CD8-positive, alpha-beta memory T cell (primary cell): Measurements from ENCODE around the gene SRRM5. TPM values are rescaled to one million over a fixed set of nuclear protein-coding genes. Genes with fewer than 3 reads are reported as not detected.
"Not testable (repeated sequence)": the region's sequence is repeated elsewhere in the genome, so short reads cannot be mapped to it uniquely, and the experiment has no call there.

Experiments
- CTCF ChIA-PET: fragments of 350-600 bp; sonication (Branson Sonifier 250); formaldehyde crosslinking; loops from one replicate; lab custom pipeline; 2021; ENCODE audit warnings: antibody characterized with exemption; lab: Charles Lee
- POLR2A ChIA-PET: fragments of 350-600 bp; sonication (Branson Sonifier 250); formaldehyde crosslinking; loops from one replicate; lab custom pipeline; 2021; ENCODE audit warnings: antibody characterized with exemption; lab: Charles Lee
- DNase-seq, 5 donors: peaks; one replicate each; pipeline versions ENCODE4 v3.0.0 to v3.0.0-alpha.2; 2020 to 2022; ENCODE audit warnings: mixed read lengths in 1 of 5
- H3K27ac ChIP-seq: one replicate; pipeline ENCODE4 v1.7.0; 2013; ENCODE audit warnings: low read depth, mild to moderate bottlenecking, low read length, moderate library complexity
- H3K27me3 ChIP-seq: 2 replicates; pipeline ENCODE4 v1.7.0; 2013; ENCODE audit warnings: low read length, mild to moderate bottlenecking; ENCODE audit not compliant: insufficient read depth, poor library complexity, severe bottlenecking
- H3K36me3 ChIP-seq: 2 replicates; pipeline ENCODE4 v1.7.0; 2013; ENCODE audit warnings: mild to moderate bottlenecking, low read length, moderate library complexity; ENCODE audit not compliant: insufficient read depth
- H3K4me1 ChIP-seq: 2 replicates; pipeline ENCODE4 v1.7.0; 2013; ENCODE audit warnings: mild to moderate bottlenecking, low read length, moderate library complexity; ENCODE audit not compliant: insufficient read depth
- H3K4me3 ChIP-seq: 2 replicates; pipeline ENCODE4 v1.7.0; 2013; ENCODE audit warnings: mild to moderate bottlenecking, low read length
- H3K9me3 ChIP-seq: 2 replicates; pipeline ENCODE4 v1.7.0; 2013; ENCODE audit warnings: mild to moderate bottlenecking, low read length
- H3K27ac Mint-ChIP-seq, 8 donors: one replicate each; pipeline ENCODE4 v1.8.0; 2020 to 2021; ENCODE audit warnings: mixed read lengths in 8 of 8, mild to moderate bottlenecking in 6 of 8, inconsistent platforms in 3 of 8, moderate library complexity in 3 of 8
- H3K27me3 Mint-ChIP-seq, 2 donors: one replicate each; pipeline ENCODE4 v1.8.0; 2020 to 2021; ENCODE audit warnings: mixed read lengths in 2 of 2, mild to moderate bottlenecking in 1 of 2, moderate library complexity in 1 of 2
- H3K36me3 Mint-ChIP-seq, 3 donors: one replicate each; pipeline ENCODE4 v1.8.0; 2020 to 2021; ENCODE audit warnings: mixed read lengths in 3 of 3, inconsistent platforms in 1 of 3, mild to moderate bottlenecking in 1 of 3
- H3K4me1 Mint-ChIP-seq, 3 donors: one replicate each; pipeline ENCODE4 v1.8.0; 2020 to 2021; ENCODE audit warnings: mixed read lengths in 3 of 3, inconsistent platforms in 1 of 3, mild to moderate bottlenecking in 1 of 3
- H3K4me3 Mint-ChIP-seq, 7 donors: one replicate each; pipeline ENCODE4 v1.8.0; 2020 to 2021; ENCODE audit warnings: mixed read lengths in 7 of 7, mild to moderate bottlenecking in 6 of 7, moderate library complexity in 4 of 7, inconsistent platforms in 2 of 7
- H3K9me3 Mint-ChIP-seq, 5 donors: one replicate each; pipeline ENCODE4 v1.8.0; 2020 to 2022; ENCODE audit warnings: mixed read lengths in 5 of 5, mild to moderate bottlenecking in 3 of 5, moderate library complexity in 2 of 5, inconsistent platforms in 1 of 5
- polyA plus RNA-seq: library from polyadenylated mRNA; unstranded; fragments of 300-500 nt; fragmentation: Illumina TruSeq; gene quantifications from one replicate; pipeline ENCODE4 v1.2.3, GENCODE V29; 2021
- total RNA-seq, 2 experiments: library from RNA; stranded (reverse); gene quantifications; one replicate each; pipeline ENCODE4 v1.2.3, GENCODE V29; 2021

SRRM5 gene
- total and polyA plus RNA-seq, 3 experiments from 2014 or later = 0.24 to 0.58 (median 0.26) TPM

DNA sequence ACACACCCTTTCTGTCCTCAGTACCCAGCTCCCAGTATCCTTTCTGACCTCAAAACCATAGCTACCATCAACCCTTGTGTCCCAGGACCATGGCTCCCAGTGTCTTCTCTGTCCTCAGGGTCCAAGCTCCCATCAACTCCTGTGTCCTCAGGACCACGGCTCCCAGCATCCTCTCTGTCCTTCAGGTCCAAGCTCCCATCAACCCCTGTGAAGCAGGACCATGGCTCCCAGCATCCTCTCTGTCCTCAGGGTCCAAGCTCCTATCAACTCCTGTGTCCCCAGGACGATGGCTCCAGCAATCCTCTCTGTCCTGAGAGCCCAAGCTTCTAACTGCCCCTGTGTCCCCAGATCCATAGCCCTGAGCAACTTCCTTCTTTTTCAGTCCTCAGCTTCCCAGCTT, 29.4 kb downstream of the SRRM5 start:
- DNase-seq = no peak
- no peaks in the 10 kb centered on the region for H3K36me3 ChIP-seq
- H3K4me1 ChIP-seq = peaks cover 12% of the 10 kb centered on the region
- CTCF ChIA-PET = no interaction called here
- H3K27ac Mint-ChIP-seq = peak overlapping the region in 2 of 8 donors; percentile 22 to 64
- peaks cover 15% of the 10 kb centered on the region for H3K27me3 ChIP-seq
- no peak overlapping the region for H3K4me3 ChIP-seq
- H3K9me3 Mint-ChIP-seq = peaks cover 0 to 3% (median 0%) of the 10 kb centered on the region in 5 donors
- peaks cover 16 to 41% of the 10 kb centered on the region in 2 donors for H3K27me3 Mint-ChIP-seq
- POLR2A ChIA-PET = interaction anchor here (0.6 kb wide), 2 partner anchors 22 to 27 kb away, joined by 3 to 4 read pairs; no protein-coding TSS in a partner anchor
- H3K9me3 ChIP-seq = no peaks in the 10 kb centered on the region
- H3K4me3 Mint-ChIP-seq = peak overlapping the region; percentile 56 to 80 (median 71)
- H3K4me1 Mint-ChIP-seq = peaks cover 6 to 21% (median 9%) of the 10 kb centered on the region in 3 donors
- H3K27ac ChIP-seq = no peak overlapping the region
- peaks cover 0 to 3% (median 3%) of the 10 kb centered on the region in 3 donors for H3K36me3 Mint-ChIP-seq

DNA sequence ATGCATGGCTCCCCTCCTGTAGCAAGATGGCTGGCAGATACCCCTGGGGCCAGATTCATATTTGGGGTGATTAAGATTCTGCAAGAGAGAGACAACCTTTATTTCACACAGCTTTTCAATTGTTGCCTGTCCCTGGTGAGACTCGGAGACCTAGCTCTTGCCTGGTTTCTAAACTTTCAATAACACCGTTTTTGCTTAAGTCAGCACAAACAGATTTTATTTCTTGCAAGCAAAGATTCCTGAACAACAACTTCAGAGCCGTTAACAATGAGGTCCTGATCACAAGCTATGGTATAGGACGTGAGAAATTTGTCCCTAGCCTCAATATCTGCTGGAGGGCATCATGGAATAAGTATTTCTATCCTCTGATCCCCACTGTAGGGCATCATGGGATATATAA, 30.6 kb downstream of the SRRM5 start:
- H3K27ac Mint-ChIP-seq = no peak overlapping the region
- no peak for DNase-seq
- H3K36me3 ChIP-seq = no peaks in the 10 kb centered on the region
- H3K4me3 Mint-ChIP-seq = peak overlapping the region in 1 of 7 donors; percentile 44
- POLR2A ChIA-PET = no interaction called here
- CTCF ChIA-PET = no interaction called here
- H3K9me3 Mint-ChIP-seq = peaks cover 0 to 5% (median 0%) of the 10 kb centered on the region in 5 donors
- H3K4me1 Mint-ChIP-seq = peaks cover 6 to 21% (median 9%) of the 10 kb centered on the region in 3 donors
- H3K4me1 ChIP-seq = peaks cover 12% of the 10 kb centered on the region
- peaks cover 0 to 10% (median 6%) of the 10 kb centered on the region in 3 donors for H3K36me3 Mint-ChIP-seq
- no peak overlapping the region for H3K4me3 ChIP-seq
- peaks cover 13 to 32% of the 10 kb centered on the region in 2 donors for H3K27me3 Mint-ChIP-seq
- H3K27me3 ChIP-seq = peaks cover 15% of the 10 kb centered on the region
- H3K9me3 ChIP-seq = no peaks in the 10 kb centered on the region
- no peak overlapping the region for H3K27ac ChIP-seq

DNA sequence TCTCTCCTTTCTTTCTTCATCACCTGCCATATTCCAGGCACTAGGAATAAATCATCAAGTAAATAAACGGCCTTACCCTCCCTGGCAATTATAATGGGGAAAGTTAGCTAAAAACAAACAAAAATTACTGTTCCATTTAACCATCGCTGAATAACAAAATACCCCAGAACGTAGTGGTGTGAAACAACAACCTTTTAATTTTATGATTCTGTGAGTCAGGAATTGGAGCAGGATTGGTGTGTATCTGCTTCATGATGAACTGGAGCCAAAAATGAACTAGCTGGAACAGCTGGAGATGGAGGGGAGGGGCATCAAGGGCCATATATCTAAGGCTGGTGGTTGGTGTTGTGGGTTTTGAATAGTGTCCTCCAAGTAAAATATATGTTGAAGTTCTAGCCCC, 31.4 kb downstream of the SRRM5 start:
- H3K36me3 Mint-ChIP-seq = peaks cover 0 to 14% (median 6%) of the 10 kb centered on the region in 3 donors
- no peak for DNase-seq
- peaks cover 12% of the 10 kb centered on the region for H3K4me1 ChIP-seq
- no peaks in the 10 kb centered on the region for H3K36me3 ChIP-seq
- H3K4me3 ChIP-seq = no peak overlapping the region
- peaks cover 6 to 21% (median 9%) of the 10 kb centered on the region in 3 donors for H3K4me1 Mint-ChIP-seq
- H3K27me3 ChIP-seq = peaks cover 9% of the 10 kb centered on the region
- no peak overlapping the region for H3K27ac ChIP-seq
- peak overlapping the region in 1 of 8 donors; percentile 67 for H3K27ac Mint-ChIP-seq
- H3K4me3 Mint-ChIP-seq = no peak overlapping the region
- H3K27me3 Mint-ChIP-seq = peaks cover 12 to 25% of the 10 kb centered on the region in 2 donors
- H3K9me3 Mint-ChIP-seq = peaks cover 0 to 5% (median 0%) of the 10 kb centered on the region in 5 donors
- H3K9me3 ChIP-seq = no peaks in the 10 kb centered on the region
- CTCF ChIA-PET = no interaction called here
- POLR2A ChIA-PET = no interaction called here

DNA sequence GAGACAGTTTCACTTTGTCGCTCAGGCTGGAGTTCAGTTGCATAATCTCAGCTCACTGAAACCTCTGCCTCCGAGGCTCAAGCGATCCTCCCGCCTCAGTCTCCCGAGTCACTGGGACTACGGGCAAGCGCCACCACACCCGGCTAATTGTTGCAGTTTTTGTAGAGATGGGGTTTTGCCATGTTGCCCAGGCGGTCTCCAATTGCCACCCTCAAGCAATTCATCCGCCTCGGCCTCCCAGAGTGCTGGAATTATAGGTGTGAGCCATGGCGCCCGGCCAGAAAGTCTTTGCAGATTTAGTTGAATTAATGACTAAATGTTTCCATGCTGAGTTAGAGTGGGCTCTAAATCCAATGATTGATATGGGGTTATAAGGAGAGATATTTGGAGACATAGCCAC, 32.3 kb downstream of the SRRM5 start:
- peak overlapping the region in 2 of 8 donors; percentile 67 to 79 for H3K27ac Mint-ChIP-seq
- no peak for DNase-seq
- H3K27me3 Mint-ChIP-seq = peaks cover 8 to 16% of the 10 kb centered on the region in 2 donors
- H3K9me3 Mint-ChIP-seq = peaks cover 0 to 5% (median 0%) of the 10 kb centered on the region in 5 donors
- Histone ChIP-seq H3K9me3 (no peaks in the 10 kb centered on the region), H3K4me1 (peaks cover 7% of the 10 kb centered on the region), H3K27ac (no peak overlapping the region), H3K36me3 (no peaks in the 10 kb centered on the region), H3K4me3 (no peak overlapping the region), H3K27me3 (peaks cover under 1% of the 10 kb centered on the region)
- ChIA-PET POLR2A (no interaction called here), CTCF (no interaction called here)
- H3K4me3 Mint-ChIP-seq = no peak overlapping the region
- H3K4me1 Mint-ChIP-seq = peaks cover 1 to 15% (median 4%) of the 10 kb centered on the region in 3 donors
- peaks cover 0 to 19% (median 8%) of the 10 kb centered on the region in 3 donors for H3K36me3 Mint-ChIP-seq

DNA sequence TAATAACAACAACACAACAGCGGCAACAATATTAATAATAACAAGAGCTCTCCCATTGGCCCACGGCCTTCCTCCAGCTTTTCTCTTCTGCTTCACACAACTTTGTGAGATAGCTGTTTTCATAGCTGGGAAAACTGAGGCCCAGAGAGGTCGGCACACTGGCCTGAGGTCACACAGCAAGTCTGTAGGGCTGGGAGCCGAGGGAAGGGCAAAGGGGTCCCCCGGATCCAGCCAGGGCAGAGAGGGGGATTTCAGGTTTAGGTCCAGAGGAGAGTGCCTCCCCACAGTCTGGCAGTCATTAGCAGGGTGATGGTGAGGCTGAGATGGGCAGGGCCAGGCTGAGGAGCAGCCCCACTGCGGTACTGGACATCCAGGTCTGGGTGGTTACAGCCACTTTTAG, 36.7 kb downstream of the SRRM5 start:
- Histone ChIP-seq H3K4me1 (no peaks in the 10 kb centered on the region), H3K27me3 (no peaks in the 10 kb centered on the region), H3K27ac (no peak overlapping the region), H3K9me3 (no peaks in the 10 kb centered on the region), H3K4me3 (no peak overlapping the region), H3K36me3 (no peaks in the 10 kb centered on the region)
- DNase-seq = no peak
- H3K9me3 Mint-ChIP-seq = peaks cover 0 to 5% (median 0%) of the 10 kb centered on the region in 5 donors
- H3K4me1 Mint-ChIP-seq = no peaks in the 10 kb centered on the region
- H3K4me3 Mint-ChIP-seq = no peak overlapping the region
- peaks cover 0 to 2% of the 10 kb centered on the region in 2 donors for H3K27me3 Mint-ChIP-seq
- peaks cover 11 to 19% (median 12%) of the 10 kb centered on the region in 3 donors for H3K36me3 Mint-ChIP-seq
- ChIA-PET CTCF (interaction anchor here (1.8 kb wide), 1 partner anchor 202 kb away, joined by 5 read pairs; no protein-coding TSS in a partner anchor), POLR2A (no interaction called here)
- no peak overlapping the region for H3K27ac Mint-ChIP-seq

DNA sequence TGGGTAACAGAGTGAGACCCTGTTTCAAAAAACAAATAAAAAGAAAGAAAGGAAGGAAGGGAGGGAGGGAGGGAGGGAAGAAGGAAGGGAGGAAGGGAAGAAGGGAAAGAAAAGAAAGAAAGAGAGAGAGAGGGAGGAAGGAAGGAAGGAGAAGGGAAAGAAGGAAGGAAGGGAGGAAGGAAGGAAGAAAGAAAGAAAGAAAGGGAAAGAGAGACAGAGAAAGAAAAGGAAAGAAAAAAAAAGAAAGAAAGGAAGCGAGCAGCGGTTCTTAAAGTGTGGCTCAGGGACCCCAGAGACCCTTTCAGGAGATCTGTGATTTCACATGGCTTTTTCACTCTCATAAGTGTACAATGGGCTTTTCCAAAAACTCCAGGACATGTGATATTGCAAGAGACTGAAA, 37.6 kb downstream of the SRRM5 start:
- Histone ChIP-seq H3K36me3 (no peaks in the 10 kb centered on the region), H3K4me3 (no peak overlapping the region), H3K27ac (no peak overlapping the region), H3K9me3 (no peaks in the 10 kb centered on the region), H3K4me1 (no peaks in the 10 kb centered on the region), H3K27me3 (no peaks in the 10 kb centered on the region)
- ChIA-PET CTCF (interaction anchor here (1.8 kb wide), 1 partner anchor 202 kb away, joined by 5 read pairs; no protein-coding TSS in a partner anchor), POLR2A (no interaction called here)
- H3K4me1 Mint-ChIP-seq = no peaks in the 10 kb centered on the region
- peaks cover 0 to 2% of the 10 kb centered on the region in 2 donors for H3K27me3 Mint-ChIP-seq
- H3K36me3 Mint-ChIP-seq = peaks cover 14 to 24% (median 15%) of the 10 kb centered on the region in 3 donors
- peaks cover 0 to 5% (median 0%) of the 10 kb centered on the region in 5 donors for H3K9me3 Mint-ChIP-seq
- no peak overlapping the region for H3K4me3 Mint-ChIP-seq
- DNase-seq = no peak
- peak overlapping the region in 1 of 8 donors; percentile 58 for H3K27ac Mint-ChIP-seq

DNA sequence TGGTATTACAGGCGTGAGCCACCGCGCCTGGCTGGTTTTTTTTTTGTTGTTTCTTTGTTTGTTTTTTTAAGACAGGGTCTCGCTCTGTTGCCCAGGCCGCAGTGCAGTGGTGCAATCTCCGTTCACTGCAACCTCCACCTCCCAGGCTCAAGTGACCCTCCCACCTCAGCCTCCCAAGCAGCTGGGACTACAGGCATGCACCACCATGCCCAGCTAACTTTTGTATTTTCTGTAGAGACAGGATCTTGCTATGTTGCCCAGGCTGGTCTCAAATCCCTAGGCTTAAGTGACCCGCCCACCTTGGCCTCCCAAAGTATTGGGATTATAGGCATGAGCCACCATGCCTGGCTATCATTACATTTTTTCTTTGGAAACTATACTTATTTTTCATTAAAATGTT, 38.4 kb downstream of the SRRM5 start:
- not testable (repeated sequence) for H3K9me3 ChIP-seq, H3K9me3 Mint-ChIP-seq, H3K4me1 ChIP-seq, H3K27ac ChIP-seq, H3K4me3 Mint-ChIP-seq, H3K27me3 ChIP-seq, H3K4me3 ChIP-seq, DNase-seq, H3K27me3 Mint-ChIP-seq, H3K36me3 ChIP-seq, H3K27ac Mint-ChIP-seq, H3K4me1 Mint-ChIP-seq
- peaks cover 18 to 28% (median 20%) of the 10 kb centered on the region in 3 donors for H3K36me3 Mint-ChIP-seq
- POLR2A ChIA-PET = interaction anchor here (0.7 kb wide), 1 partner anchor 11 kb away, joined by 3 read pairs; no protein-coding TSS in a partner anchor
- CTCF ChIA-PET = interaction anchor here (0.7 to 1.8 kb wide), 2 partner anchors 15 to 203 kb away, joined by 3 to 5 read pairs; no protein-coding TSS in a partner anchor

DNA sequence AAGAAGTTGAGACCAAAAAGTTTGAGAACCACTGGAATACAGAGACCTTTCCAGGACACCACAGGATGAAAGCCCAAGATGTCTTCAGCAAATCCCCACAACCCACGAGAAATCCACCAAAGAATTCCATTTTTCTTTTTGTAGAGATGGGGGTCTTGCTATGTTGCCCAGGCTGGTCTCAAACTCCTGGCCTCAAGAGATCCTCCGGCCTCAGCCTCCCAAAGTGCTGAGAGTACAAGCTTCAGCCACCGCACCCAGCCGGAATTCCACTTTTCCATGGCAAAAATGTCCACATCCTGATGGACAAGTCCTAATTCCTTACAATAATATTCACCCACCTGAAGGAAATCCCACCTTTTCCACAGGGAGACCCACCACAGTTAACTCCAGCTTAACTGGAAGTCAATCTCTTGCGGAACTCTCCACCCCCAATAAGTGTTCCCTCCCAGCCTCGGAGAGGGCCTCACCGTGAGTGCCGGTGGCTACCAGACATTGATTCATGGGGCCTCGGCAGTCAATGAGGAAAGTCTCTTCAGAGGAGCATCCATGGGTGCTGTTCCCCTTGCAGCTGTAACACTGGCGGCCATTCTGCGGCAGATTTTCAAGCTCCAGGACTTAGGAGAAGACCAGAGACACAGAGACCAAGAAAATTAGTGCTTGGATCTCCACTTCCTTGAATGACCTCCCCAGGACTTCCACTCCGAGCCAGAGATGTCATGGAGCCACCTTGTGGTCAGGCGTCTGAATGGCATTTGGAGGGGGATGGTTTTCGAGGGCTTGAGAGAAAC, 40.1 kb downstream of the SRRM5 start:
- Mint-ChIP-seq H3K9me3 (peaks cover 0 to 2% (median 0%) of the 10 kb centered on the region in 5 donors), H3K27me3 (peaks cover 0 to 4% of the 10 kb centered on the region in 2 donors), H3K4me3 (no peak overlapping the region), H3K4me1 (no peaks in the 10 kb centered on the region), H3K27ac (no peak overlapping the region), H3K36me3 (peaks cover 15 to 29% (median 28%) of the 10 kb centered on the region in 3 donors)
- Histone ChIP-seq H3K4me1 (no peaks in the 10 kb centered on the region), H3K4me3 (no peak overlapping the region), H3K9me3 (no peaks in the 10 kb centered on the region), H3K27me3 (no peaks in the 10 kb centered on the region), H3K36me3 (no peaks in the 10 kb centered on the region), H3K27ac (no peak overlapping the region)
- POLR2A ChIA-PET = no interaction called here
- DNase-seq = peak in 2 of 5 donors; percentile 5 to 16
- CTCF ChIA-PET = interaction anchor here (0.7 to 1.5 kb wide), 5 partner anchors 37 to 124 kb away, joined by 3 to 5 read pairs (median 3); partner anchors contain the start of gene ZNF576
